Measurements from ENCODE around the gene MAGI2.

Gene MAGI2

GRCh38 chr7:77995717-77996116 lies 1457.8 kb downstream of the MAGI2 start:
- Histone ChIP-seq H3K79me2 (ENCODE audit: insufficient read depth, low read length) (no peaks in the 10 kb centered on the region), H3K9me2 (replicated peaks; ENCODE audit: low read depth, low read length) (no peaks in the 10 kb centered on the region), H3K4me3 (ENCODE audit: low read length, poor library complexity, severe bottlenecking) (no peak overlapping the region), H4K20me1 (ENCODE audit: insufficient read depth, low read length, poor library complexity, severe bottlenecking) (no peaks in the 10 kb centered on the region), H3K9me3 (ENCODE audit: insufficient read depth, low read depth, low read length) (no peaks in the 10 kb centered on the region), H3K36me3 (ENCODE audit: insufficient read depth, low read length) (no peaks in the 10 kb centered on the region), H3K27me3 (ENCODE audit: insufficient read depth, low read length, poor library complexity, severe bottlenecking) (no peaks in the 10 kb centered on the region), H3K4me1 (ENCODE audit: insufficient read depth, low read length, poor library complexity, severe bottlenecking) (no peaks in the 10 kb centered on the region), H3F3A (ENCODE audit: low read depth) (no peaks in the 10 kb centered on the region), H2AFZ (ENCODE audit: low read length) (no peak overlapping the region), H3K9ac (ENCODE audit: low read depth, low read length, poor library complexity, severe bottlenecking) (no peak overlapping the region), H3K4me2 (ENCODE audit: low read depth, low read length, poor library complexity, severe bottlenecking) (no peak overlapping the region)
- TF ChIP-seq, protein P1, sequence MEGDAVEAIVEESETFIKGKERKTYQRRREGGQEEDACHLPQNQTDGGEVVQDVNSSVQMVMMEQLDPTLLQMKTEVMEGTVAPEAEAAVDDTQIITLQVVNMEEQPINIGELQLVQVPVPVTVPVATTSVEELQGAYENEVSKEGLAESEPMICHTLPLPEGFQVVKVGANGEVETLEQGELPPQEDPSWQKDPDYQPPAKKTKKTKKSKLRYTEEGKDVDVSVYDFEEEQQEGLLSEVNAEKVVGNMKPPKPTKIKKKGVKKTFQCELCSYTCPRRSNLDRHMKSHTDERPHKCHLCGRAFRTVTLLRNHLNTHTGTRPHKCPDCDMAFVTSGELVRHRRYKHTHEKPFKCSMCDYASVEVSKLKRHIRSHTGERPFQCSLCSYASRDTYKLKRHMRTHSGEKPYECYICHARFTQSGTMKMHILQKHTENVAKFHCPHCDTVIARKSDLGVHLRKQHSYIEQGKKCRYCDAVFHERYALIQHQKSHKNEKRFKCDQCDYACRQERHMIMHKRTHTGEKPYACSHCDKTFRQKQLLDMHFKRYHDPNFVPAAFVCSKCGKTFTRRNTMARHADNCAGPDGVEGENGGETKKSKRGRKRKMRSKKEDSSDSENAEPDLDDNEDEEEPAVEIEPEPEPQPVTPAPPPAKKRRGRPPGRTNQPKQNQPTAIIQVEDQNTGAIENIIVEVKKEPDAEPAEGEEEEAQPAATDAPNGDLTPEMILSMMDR (conservative IDR thresholded peaks at IDR 0.05; ENCODE audit: low read length): peak; percentile 49
- no peak for TF ChIP-seq EZH2phosphoT487 (IDR thresholded peaks at IDR 0.05; ENCODE audit: borderline replicate concordance)

- Histone ChIP-seq H2AFZ (ENCODE audit: low read length) (no peak overlapping the region), H3K27me3 (ENCODE audit: insufficient read depth, low read length, poor library complexity, severe bottlenecking) (no peaks in the 10 kb centered on the region), H3K9ac (ENCODE audit: low read depth, low read length, poor library complexity, severe bottlenecking) (no peak overlapping the region), H3K9me3 (ENCODE audit: insufficient read depth, low read depth, low read length) (no peaks in the 10 kb centered on the region), H3K36me3 (ENCODE audit: insufficient read depth, low read length) (no peaks in the 10 kb centered on the region), H3K4me3 (ENCODE audit: low read length, poor library complexity, severe bottlenecking) (no peak overlapping the region), H3K9me2 (replicated peaks; ENCODE audit: low read depth, low read length) (no peaks in the 10 kb centered on the region), H3F3A (ENCODE audit: low read depth) (no peaks in the 10 kb centered on the region), H4K20me1 (ENCODE audit: insufficient read depth, low read length, poor library complexity, severe bottlenecking) (no peaks in the 10 kb centered on the region), H3K4me1 (ENCODE audit: insufficient read depth, low read length, poor library complexity, severe bottlenecking) (no peaks in the 10 kb centered on the region), H3K79me2 (ENCODE audit: insufficient read depth, low read length) (no peaks in the 10 kb centered on the region), H3K4me2 (ENCODE audit: low read depth, low read length, poor library complexity, severe bottlenecking) (no peak overlapping the region)
- no peak for TF ChIP-seq EZH2phosphoT487 (IDR thresholded peaks at IDR 0.05; ENCODE audit: borderline replicate concordance)
- TF ChIP-seq, protein P1 (conservative IDR thresholded peaks at IDR 0.05; ENCODE audit: low read length): no peak
Observed at GRCh38 chr7:77993838-77994237, 1459.6 kb downstream of the MAGI2 start.

DNA sequence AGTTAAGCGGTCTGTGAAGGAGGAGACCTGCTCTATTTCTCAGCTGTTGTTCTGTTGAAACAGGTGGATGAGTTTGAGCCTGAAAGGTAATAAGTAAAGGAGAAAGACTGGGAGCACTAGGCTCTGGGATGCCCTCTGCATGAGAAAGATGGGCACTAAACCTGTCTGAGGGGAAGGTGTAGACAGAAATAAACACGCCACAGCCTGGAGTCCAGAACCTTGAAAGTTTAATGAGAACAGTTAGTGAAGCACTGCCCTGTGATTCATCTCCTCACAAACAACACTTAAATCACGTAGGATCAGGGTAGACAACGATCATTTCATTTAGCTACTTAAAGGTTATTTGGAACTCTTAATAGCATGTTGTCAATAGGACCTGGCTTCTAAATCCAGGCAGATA lies 1461.8 kb downstream of the MAGI2 start:
- Histone ChIP-seq H3K9me3 (ENCODE audit: insufficient read depth, low read depth, low read length) (no peaks in the 10 kb centered on the region), H2AFZ (ENCODE audit: low read length) (no peak overlapping the region), H3K27me3 (ENCODE audit: insufficient read depth, low read length, poor library complexity, severe bottlenecking) (no peaks in the 10 kb centered on the region)

More for the DNA sequence above, 1461.8 kb downstream of the MAGI2 start:
- Histone ChIP-seq H3K36me3 (ENCODE audit: insufficient read depth, low read length) (no peaks in the 10 kb centered on the region), H3K9me2 (replicated peaks; ENCODE audit: low read depth, low read length) (no peaks in the 10 kb centered on the region), H4K20me1 (ENCODE audit: insufficient read depth, low read length, poor library complexity, severe bottlenecking) (no peaks in the 10 kb centered on the region), H3K4me3 (ENCODE audit: low read length, poor library complexity, severe bottlenecking) (no peak overlapping the region), H3K4me1 (ENCODE audit: insufficient read depth, low read length, poor library complexity, severe bottlenecking) (no peaks in the 10 kb centered on the region), H3K79me2 (ENCODE audit: insufficient read depth, low read length) (no peaks in the 10 kb centered on the region), H3K4me2 (ENCODE audit: low read depth, low read length, poor library complexity, severe bottlenecking) (no peak overlapping the region), H3F3A (ENCODE audit: low read depth) (no peaks in the 10 kb centered on the region), H3K9ac (ENCODE audit: low read depth, low read length, poor library complexity, severe bottlenecking) (no peak overlapping the region)
- TF ChIP-seq, protein P1 (conservative IDR thresholded peaks at IDR 0.05; ENCODE audit: low read length): no peak
- no peak for TF ChIP-seq EZH2phosphoT487 (IDR thresholded peaks at IDR 0.05; ENCODE audit: borderline replicate concordance)

All from Loucy (cell line).